Skin of body (tissue), 2 donors: ENCODE data around the gene CDH4. TPM values are rescaled to one million over a fixed set of nuclear protein-coding genes. Genes with fewer than 3 reads are reported as not detected.

Source experiments
- DNase-seq: peaks from one replicate; lab custom pipeline; 2025; lab: John Stamatoyannopoulos, UW
- total RNA-seq: library from RNA; depleted of rRNA; stranded (reverse); fragments of >200 nt; gene quantifications from one replicate; pipeline ENCODE4 v1.2.3, GENCODE V29; 2014

Gene CDH4
- total RNA-seq, 1 donor from 2014 or later = 0.10 TPM

DNA sequence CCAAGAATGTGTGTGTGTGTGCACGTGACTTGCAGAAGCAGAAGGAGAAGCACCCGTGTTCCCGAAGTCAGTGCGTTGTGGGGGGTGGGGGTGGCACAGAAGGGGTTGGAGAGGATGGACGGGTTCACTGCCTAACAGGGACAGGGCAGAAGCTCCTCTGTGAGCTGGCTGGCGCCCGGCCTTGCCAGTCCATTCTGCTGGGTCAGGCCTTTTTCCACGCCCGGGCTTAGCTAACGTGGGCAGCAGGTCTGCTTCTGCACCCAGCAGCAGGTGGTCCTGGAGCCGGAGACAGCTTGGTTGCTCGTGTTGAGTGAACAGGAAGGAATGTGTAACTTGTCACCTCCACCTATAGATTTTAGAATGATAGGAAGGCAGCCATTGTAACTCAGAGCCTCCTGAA is 374.4 kb downstream of the CDH4 start:
- DNase-seq = no peak

DNA sequence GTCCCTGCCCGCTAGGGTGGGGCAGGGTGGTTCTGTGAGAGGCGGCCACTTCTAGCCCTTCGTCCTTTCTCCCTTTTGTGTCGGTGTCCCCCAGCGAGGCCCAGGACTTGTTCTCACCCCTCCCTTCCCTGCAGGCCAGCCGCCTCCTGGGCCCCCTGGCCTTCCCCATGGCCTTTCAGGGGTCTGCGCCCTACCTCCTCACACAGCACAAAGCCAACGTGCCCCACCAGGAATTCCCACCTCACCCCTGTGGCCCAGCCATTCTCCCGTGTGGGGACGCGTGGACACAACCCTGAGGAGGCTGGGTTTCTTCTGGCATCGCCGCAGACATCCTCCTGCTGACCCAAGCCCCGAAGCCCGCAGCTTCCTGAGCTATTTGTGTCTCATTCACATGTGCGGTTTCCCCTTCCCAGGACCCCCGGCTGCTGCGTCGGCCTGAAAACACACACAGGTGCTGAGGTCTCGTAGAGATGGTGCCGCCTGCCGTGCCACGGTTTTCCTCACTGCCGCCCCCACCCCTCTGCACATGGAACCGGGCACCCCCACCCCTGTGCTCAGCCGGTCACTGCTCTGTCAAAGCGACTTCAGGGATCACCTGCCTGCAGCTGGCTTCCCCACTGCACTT is 375.8 kb downstream of the CDH4 start:
- no peak for DNase-seq

DNA sequence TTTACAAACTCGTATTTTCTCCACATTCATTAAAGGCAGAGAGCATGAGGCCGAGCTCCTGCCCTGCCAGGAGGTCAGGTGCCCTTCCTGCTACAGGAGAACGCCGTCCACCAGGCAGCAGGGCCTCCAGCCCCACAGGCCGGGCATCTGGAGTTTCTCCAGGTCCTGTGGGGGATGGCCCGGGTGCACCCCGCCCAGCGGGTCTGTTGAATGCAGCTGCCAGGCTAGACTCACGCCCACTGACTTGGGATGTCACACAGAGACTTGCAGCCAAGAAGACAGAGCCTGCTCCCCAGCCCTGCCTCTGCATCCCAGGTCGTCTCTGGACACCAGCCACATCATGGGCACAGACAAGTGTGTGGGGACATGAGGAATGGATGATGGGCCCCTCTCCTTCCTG is 376.4 kb downstream of the CDH4 start:
- no peak for DNase-seq

GRCh38 chr20:61628901-61629601 is 377.0 kb downstream of the CDH4 start:
- no peak for DNase-seq

DNA sequence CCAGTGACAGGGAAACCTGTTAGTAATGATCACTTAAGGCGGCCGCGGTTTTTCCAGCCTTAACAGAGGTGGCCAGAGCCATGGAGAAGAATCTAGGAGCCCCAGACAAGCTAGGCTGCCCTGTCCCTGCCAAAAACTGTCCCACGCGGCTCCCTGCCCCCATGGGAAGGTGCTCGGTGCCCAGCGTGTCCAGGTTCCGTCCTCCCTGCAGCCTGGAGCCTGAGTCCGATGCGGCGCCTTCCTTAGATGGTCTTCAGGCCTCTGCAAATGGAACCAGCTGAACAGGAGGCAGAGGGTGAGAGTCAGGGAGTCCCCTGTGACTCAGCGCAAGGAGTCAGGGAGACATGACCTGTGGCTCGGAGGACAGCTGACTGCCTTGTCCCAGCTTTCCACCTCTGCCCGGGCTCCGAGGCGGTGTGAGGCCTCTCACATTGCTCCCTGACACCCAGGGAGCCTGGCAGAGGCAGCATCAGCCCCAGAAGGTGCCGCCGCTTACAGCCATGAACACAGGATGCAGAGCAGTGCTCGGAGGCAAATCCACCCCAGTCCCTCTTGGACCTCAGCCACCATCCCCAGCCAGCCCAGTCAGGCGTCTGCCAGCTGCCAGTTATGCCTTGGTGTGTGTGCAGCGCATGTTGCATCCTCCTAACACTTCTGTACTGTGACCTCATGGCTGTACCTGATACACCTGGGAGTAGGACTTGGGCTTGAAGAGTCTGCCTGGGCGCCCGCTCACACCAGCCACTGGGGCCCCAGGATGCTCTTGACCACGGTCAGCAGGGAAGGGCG is 377.7 kb downstream of the CDH4 start:
- DNase-seq = no peak

GRCh38 chr20:61630391-61630650 is 378.3 kb downstream of the CDH4 start:
- no peak for DNase-seq

DNA sequence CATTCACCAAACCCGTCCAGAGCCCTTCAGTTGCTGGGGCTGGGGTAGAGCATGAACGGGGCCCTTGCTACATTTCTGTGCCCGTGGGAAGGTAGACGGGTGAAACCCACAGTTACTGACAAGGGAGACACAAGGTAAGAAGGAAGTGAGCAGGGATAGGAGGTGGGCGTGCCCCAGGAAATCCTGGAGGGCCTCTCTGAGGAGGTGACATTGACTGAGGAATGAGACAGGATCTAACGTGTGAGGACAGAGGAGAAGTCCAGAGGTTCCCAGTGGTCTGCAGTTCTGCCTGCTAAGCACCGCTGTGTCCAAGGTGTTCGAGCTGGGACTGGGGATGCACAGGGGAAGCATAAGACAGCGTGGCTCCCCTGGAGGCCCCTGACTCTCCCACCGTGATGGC is 378.8 kb downstream of the CDH4 start:
- no peak for DNase-seq

DNA sequence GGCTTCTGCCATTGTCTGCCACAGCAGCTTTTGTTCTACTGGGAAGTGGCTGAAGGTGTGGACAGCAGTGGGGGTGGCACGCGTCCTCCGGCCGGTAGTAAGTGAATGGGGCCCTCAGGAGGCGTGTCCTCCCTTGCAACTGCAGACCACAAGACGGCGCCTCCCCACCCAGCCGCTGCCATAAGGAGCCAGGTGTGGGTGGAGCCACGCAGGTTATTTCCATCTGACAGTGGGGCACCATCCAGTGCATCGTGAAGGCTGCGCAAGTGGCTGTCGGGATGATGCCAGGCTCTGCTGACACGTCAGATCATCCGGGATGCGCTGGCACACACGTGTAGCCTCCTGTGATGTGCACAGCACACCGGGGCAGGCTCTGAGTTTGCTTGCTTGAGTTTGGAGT is 379.7 kb downstream of the CDH4 start:
- no peak for DNase-seq

GRCh38 chr20:61633004-61633403 is 380.9 kb downstream of the CDH4 start:
- no peak for DNase-seq

GRCh38 chr20:61634376-61635145 is 382.5 kb downstream of the CDH4 start:
- DNase-seq = no peak

- DNase-seq = no peak
Observed at GRCh38 chr20:61635721-61636455, 383.8 kb downstream of the CDH4 start.

DNA sequence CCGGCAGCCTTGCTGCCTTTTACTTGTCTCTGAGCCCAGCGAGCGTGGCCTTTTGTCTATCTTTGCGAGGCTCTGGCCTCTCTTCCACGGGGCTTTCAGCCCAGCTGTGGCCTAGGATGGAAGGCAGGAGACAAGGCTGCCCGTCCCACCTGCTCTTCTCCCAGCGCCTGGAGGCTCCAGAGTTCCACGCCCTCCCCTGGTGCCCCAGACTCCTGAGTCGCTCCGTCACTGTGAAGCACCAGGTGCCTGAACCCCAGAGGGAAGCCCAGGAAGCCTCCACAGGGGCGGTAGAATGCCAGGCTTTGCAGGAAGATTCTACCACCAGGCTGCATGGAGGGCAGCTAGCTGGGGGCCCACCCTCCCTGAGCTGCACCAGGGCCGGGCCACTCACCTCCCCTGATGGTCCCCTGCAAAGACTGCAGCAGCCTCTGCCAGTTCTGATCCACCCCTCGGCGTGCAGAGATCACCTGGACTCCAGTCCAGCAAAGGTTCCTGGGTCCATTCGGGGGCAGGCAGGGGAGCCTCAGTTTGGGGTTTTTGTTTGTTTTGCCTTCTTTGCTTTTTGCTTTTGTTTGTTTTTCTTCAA is 384.6 kb downstream of the CDH4 start:
- no peak for DNase-seq

DNA sequence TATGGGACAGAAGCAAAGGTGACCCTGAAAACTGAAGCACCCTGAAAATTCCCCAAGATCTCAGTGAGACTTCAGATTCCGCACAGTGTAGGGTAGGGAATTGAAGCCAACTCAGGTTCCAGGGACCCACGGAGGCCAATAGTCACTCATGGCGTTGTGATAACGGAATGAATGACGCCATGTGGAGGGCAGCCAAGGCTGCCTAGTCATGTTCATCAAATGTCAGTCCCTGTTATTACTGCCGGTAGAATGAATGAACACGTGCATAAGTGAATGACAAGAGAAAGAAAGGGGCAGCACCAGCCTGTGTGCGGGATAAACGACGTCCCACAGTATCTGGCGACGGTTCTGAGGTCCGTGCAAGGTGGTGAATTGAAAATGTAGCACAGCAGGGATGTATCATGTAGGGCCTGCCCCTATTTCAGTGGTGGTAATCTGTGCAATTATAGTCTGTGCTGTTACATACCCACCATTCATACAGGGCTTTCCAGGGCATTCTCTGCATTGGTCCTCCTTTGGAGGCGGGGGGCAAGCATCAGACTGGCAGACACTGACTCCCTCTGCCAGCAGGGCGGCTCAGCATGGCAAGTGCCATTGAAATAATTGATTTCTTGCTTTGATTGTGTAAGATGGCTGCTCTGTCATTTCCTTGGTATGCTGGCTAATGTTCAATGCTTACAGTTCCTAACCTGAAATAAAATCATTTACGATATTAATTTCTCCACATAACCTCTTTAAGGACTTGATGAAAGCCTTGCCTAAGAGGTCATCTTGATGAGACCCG is 386.9 kb downstream of the CDH4 start:
- no peak for DNase-seq

- DNase-seq = peak; percentile 27
Observed at GRCh38 chr20:61640131-61640870, 388.2 kb downstream of the CDH4 start.

- no peak for DNase-seq
Observed at GRCh38 chr20:61640871-61641245, 388.8 kb downstream of the CDH4 start.

- DNase-seq = peak; percentile 85
Observed at GRCh38 chr20:61643656-61644377, 391.8 kb downstream of the CDH4 start.

DNA sequence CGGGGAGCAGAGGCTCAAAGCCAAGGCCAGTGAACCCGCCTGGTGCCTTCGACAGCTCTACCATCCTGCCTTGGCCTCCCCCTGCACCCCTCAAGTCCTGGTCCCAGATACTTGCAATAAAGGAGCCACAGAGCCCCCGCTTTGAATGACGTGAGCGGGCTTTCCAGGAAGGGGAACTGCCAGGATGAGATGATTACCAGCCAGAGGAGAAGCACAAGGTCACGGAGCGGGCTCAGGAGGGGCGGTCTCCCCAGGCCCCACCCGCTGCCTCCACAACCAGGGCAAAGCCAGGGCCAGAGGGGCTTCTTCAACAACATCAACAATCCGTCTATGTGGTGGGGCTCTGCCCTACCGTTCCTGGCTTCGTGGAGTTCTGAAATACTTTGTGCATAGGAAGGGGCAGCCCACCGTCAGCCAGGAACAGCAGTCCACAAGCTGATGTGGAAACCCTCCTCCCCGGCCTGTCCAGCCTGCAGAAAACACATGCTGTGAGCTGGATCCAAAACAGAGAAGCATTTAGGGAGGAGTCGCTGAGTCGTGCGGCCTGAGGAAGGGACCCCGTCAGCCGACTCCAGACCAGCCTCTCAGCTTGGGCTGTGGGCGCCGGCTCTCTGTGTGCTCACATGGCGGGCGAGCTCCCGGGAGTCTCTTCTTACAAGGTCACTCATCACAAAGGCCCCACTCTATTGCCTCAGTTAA is 392.5 kb downstream of the CDH4 start:
- DNase-seq = no peak

DNA sequence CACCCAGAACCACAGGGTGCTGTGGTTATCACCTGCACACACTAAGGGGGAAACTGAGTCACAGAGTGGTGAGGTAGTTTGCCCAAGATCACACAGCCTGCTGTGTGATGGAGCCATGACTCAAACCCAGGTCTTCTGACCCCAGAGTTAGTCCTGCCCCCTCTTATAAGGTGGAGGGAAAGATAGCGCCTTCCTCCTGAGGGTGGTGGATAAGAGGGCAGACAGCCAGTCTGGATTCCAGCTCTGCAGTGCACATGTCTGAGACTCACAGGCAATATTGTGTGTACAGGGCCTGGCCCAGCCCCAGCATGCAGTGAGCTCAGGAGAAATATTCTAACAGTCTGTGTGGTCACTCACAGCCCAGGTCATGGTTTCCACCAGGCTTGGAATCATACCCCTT is 393.7 kb downstream of the CDH4 start:
- DNase-seq = no peak
